ENCODE data around the gene GPHN. TPM values are rescaled to one million over a fixed set of nuclear protein-coding genes. Genes with fewer than 3 reads are reported as not detected.

GPHN gene
- total and polyA plus RNA-seq, 2 of the 4 experiments (the other 2 are of a cell fraction) = 8.0 to 8.1 TPM

DNA sequence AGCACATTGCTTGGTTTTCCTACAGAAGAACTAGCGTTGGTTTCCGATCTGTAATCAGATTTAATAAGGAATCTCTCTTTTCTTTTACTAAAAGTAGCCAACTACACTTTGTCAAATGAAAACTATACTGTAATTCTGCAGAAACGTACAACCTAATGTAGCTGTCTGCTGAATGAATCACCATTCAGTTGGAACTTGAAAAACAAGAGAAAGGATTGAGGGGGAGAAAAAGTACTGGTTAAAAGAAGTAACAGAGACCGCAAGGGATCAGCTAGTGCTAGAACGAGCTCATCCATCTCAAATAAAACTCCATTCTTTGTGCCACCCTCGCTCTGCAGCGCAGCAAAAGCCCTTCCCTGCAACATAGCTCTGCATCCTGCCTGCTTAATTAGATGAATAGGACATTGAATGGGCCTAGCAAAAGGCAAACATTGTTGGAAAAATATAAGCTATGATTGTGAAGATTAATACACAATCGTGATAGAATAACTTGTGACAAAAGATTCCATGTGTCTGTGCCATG lies 683.9 kb downstream of the GPHN start:
- Histone ChIP-seq H2BK120ac (ENCODE audit: low read depth, low read length) (peak overlapping the region; percentile 44; the same call in 1 of the 2 replicates), H3K36me3 (ENCODE audit: control insufficient read depth, insufficient read depth, low read length) (no peaks in the 10 kb centered on the region), H3K9me3 (ENCODE audit: control insufficient read depth, insufficient read depth, low read length) (no peaks in the 10 kb centered on the region), H4K91ac (ENCODE audit: insufficient read depth, low read depth, low read length) (no peak overlapping the region), H2AFZ (replicated peaks; ENCODE audit: low read length, poor library complexity) (peak overlapping the region; percentile 77), H3K9ac (ENCODE audit: low read depth, low read length) (no peak overlapping the region), H2AK5ac (ENCODE audit: low read depth, low read length) (no peak overlapping the region), H3K9me1 (ENCODE audit: insufficient read depth, low read length) (peaks cover 8% of the 10 kb centered on the region), H3K4me1 (ENCODE audit: control insufficient read depth, insufficient read depth, low read length) (peaks cover 6% of the 10 kb centered on the region), H3K56ac (ENCODE audit: extremely low read depth, insufficient read depth, low read length) (no peak overlapping the region), H2BK15ac (ENCODE audit: low read depth, low read length) (no peak overlapping the region), H2BK5ac (ENCODE audit: low read depth, low read length, poor library complexity, severe bottlenecking) (no peak overlapping the region), H3K23ac (ENCODE audit: low read depth, low read length) (no peak overlapping the region), H2AK9ac (replicated peaks; ENCODE audit: low read depth, low read length, poor library complexity) (no peak overlapping the region), H4K8ac (ENCODE audit: low read depth in 2 of 2, low read length in 2 of 2) (peak overlapping the region in 1 of 2 experiments; percentile 37; a peak in 1 of 4 replicates), H3K79me1 (ENCODE audit: low read depth in 1 of 2, low read length in 2 of 2) (no peaks in the 10 kb centered on the region), H3K4me2 (ENCODE audit: low read depth, low read length) (peak overlapping the region; percentile 37; the same call in 1 of the 2 replicates), H3K4ac (ENCODE audit: low read depth, low read length) (no peak overlapping the region), H3K27me3 (ENCODE audit: control insufficient read depth, insufficient read depth, low read length) (no peaks in the 10 kb centered on the region), H3K14ac (replicated peaks; ENCODE audit: low read depth, low read length) (no peak overlapping the region; the same call in 1 of the 2 replicates), H3K4me3 (ENCODE audit: insufficient read depth, low read depth, low read length) (no peak overlapping the region), H4K20me1 (ENCODE audit: insufficient read depth, low read length) (no peaks in the 10 kb centered on the region), H3K18ac (ENCODE audit: low read depth, low read length) (no peak overlapping the region), H2BK20ac (ENCODE audit: low read depth, low read length) (no peak overlapping the region), H3K27ac (ENCODE audit: insufficient read depth, low read length) (no peak overlapping the region), H4K5ac (ENCODE audit: low read depth, low read length) (no peak overlapping the region)
- ChIA-PET POLR2A (ENCODE audit: unreplicated experiment) (interaction anchor here (0.6 kb wide), 1 partner anchor 1952 kb away, joined by 3 read pairs; no protein-coding TSS in a partner anchor), CTCF (interaction anchor here (1.2 kb wide), 1 partner anchor 91 kb away, joined by 5 read pairs; no protein-coding TSS in a partner anchor)
- in situ Hi-C loops (cut with MboI; ENCODE audit: low sequenced_read_pairs) = no loop called here
- no peak for TF ChIP-seq NFE2L2 (IDR thresholded peaks at IDR 0.05; ENCODE audit: low read depth, low read length)
- TF ChIP-seq RAD21 (IDR thresholded peaks at IDR 0.05; ENCODE audit: low read length) = no peak
- no peak for TF ChIP-seq CEBPB (IDR thresholded peaks at IDR 0.05; ENCODE audit: low read depth, low read length)
- TF ChIP-seq CHD1 (IDR thresholded peaks at IDR 0.05; ENCODE audit: low read depth, low read length) = no peak
- TF ChIP-seq MAZ (IDR thresholded peaks at IDR 0.05; ENCODE audit: borderline replicate concordance, low read depth, low read length) = no peak
- no peak for TF ChIP-seq USF2 (IDR thresholded peaks at IDR 0.05; ENCODE audit: low read depth, low read length)
- ATAC-seq (ENCODE audit: low read depth) = peak; percentile 31
- intact Hi-C loops (cut with micrococcal nuclease) = no loop called here
- dilution Hi-C loops (cut with HindIII; ENCODE audit: low sequenced_read_pairs, unreplicated experiment) = no loop called here
- WGBS, 2 experiments (ENCODE audit: extremely low coverage in 2 of 2, insufficient read length in 1 of 2) = no CpG with 5 or more reads among the region's 8 CpGs
- BruUV-seq (replicated peaks) = no TSS peak
- DNase-seq = peak; percentile 48
